HG02870 (cell line): ENCODE data around the gene ASXL3.

Experiments
- ATAC-seq: cut with Tn5 transposase; IDR thresholded peaks from one replicate; pipeline ENCODE4 v1.9.1; 2021; ENCODE audit warnings: mild to moderate bottlenecking, moderate library complexity; ENCODE audit not compliant: unreplicated experiment

The ASXL3 gene

DNA sequence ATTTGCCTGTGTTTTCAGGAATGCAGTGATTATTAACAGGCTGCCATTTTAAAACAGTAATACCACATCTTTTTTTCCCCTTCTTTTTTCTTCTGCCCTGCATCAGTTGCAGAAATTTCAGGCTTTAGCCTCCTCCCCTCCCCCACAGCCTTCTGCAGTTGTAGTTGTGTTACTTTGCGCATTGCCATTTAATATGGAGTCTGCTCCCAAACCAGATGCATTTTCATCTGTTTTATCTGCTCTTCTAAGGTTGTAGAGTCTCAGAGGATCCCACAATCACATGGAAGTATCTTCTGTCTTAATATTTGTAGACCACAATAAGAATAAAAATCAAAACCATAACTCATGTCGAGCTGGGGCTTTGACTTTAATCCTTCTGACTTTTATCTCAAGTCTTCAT lies 3.8 kb downstream of the ASXL3 start:
- no peak for ATAC-seq

DNA sequence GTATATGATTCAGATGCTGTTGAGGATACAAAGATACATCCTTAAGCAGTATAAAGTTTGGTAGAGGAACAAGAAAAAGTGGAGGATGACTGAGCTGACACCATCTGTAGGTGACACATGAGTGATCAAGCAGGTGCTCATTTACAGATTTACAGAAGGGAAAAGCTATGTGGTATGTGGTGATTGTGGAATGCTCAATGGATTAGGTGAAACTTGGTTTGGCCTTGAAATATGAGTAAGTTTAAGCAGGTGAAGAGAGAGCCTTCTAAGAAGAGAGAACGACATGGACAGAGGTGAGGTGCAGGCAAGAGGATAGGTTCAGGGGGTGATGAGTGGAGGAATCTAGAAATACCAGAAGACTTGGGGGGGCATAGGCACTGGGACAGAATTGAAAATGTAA lies 5.9 kb downstream of the ASXL3 start:
- no peak for ATAC-seq

DNA sequence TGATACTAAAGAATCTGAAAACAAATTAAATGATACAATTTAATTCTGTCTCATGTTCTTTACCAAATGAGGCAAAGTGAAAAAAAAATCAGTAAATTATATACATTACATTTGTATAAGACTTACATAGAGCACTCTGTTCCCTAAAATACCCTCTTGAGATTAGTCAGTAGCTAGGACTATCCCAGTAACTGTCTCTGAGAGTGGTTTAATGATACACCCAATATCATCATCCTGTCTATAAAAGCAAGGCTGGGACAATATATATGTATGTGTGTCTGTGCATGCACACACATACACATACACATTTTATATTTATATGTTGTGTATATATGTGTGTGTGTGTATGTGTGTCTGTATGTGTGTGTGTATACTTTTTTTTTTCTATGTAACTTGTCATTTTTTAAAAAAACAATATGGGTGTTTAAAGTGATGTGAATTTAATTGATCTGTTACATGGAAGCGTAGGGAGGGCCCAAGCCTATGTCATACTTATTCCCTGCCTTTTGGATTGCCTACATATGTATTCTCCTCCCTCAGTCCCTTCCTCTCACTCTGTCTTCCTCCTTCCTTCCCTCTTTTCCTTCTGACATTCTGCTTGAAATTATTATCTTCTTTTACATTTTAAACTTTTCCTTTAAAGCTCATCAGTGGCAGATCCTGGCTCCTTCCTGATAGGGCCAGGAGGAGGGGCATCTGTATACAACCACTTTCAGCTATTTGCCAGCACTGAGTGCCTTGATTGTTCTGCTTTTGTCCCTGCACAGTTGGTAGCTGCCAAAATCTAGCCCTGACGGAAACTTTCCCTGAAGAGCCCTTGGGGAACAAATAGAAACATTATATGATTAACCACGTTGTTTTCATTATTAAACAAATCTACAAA lies 6.8 kb downstream of the ASXL3 start:
- ATAC-seq, result no peak

DNA sequence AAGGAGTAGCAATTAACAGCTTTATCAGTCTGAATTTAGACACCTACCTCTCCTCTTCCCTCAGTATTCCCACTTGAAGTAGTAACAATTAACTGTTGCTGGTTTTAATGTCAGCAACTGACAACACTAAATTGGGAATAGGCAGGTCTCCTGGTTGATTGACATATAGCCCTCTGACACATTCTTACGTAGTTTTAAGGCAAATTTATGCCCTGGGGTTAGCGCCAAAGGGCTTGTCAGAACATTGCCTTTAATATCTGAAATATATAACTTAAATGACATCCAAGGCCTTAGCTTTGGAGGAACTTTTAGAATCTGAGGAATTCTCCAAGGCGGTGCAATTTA lies 7.4 kb downstream of the ASXL3 start:
- ATAC-seq, result no peak

DNA sequence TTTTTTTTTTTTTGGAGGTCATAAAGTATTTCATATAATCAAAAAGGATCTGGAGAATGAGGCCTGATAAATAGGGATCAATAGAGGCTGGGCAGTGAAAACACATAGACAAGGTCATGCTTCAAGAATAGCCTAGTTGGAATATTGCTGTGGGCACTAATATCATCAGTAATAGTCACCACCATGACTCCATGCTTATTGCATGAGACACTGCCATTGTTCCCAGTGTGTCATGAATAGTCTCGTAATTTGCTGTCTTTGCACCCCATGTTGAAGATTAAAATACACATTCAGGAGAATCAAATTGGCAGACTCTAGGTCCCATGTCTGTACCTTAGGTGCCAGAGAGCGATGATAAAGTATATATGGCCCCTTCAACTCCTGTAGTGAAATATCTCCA lies 10.3 kb downstream of the ASXL3 start:
- no peak for ATAC-seq

DNA sequence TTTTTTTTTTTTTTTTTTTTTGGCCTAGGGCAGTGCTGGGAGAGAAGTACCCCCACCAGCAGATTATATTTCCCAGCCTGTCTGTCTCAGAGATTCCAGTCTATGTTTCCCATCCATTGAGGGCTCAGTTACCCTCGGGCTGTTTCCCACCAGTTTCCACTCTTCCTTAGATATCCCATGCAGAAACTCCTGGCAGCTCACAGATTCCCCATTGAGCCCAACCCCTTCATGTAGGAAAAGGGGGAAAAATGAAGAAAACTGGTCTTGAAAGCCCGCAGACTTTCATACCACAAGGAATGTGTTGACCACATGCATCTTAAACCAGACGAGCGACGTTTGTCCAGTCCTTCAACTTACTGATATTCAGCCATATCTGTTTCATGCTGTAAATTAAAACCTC lies 15.2 kb downstream of the ASXL3 start:
- ATAC-seq, result no peak

DNA sequence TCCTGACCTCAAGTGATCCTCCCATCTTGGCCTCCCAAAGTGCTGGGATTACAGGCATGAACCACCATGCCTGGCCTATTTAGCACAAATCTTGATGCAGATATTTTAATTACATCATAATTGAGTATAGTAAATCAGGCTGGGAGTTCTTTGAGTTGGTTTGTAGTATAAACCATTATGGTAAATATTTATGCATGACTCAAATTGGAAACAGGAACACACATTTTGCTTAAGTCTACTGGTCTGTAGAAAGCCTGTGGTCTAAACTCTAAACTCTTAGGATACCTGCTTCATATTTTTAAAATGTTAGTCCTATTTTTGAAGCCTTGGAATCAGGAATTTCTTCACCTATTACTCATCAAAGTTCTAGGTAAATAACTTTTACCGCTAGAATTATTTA lies 16.8 kb downstream of the ASXL3 start:
- no peak for ATAC-seq

DNA sequence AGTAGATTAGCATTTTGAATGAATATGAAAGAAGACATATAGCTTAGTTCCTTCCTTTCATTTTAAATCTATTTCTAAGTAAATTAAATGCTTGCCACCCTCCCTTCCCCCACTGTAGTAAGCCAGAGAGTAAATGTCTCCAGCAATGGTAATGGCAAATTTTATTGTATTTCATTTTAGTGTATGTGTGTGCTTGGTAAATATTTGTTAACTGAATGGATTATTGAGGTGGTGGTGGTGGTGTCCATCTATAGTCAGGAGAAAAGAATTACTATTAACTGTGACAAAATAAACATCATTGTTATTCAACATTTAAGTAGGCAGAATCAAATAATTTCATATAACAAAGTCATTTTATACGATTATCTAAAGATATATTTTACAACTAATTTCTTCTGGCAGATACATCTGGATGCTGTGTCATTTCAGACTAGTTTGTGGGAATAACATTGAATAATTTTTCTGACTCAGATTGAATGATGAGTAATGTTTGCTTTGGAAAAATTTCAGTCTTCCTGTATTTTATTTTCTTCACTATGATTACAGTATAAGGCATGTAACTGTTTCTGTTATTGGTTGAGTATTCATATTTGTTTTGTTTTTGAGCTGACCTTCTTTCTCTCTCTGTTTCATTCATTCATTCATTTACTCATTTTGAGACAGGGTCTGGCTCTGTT lies 18.3 kb downstream of the ASXL3 start:
- no peak for ATAC-seq

DNA sequence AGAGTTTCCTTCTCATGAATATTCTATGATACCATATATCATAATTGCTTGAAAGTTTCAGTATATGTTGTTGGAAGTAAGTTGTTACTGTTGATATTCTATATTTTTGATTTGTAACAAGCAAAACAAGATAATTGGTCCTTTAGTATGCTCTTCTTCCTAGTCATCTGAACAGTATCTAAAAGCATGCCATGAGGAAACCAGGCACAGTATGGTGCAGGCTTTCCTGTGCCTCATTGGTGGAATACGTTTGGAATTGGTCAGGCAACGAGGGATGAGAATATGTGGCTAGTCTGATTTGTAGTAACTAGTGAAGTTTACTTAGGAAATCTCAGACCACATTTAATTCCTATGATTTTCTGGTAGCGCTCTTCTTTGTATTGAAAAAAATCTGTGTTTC lies 22.8 kb downstream of the ASXL3 start:
- no peak for ATAC-seq

DNA sequence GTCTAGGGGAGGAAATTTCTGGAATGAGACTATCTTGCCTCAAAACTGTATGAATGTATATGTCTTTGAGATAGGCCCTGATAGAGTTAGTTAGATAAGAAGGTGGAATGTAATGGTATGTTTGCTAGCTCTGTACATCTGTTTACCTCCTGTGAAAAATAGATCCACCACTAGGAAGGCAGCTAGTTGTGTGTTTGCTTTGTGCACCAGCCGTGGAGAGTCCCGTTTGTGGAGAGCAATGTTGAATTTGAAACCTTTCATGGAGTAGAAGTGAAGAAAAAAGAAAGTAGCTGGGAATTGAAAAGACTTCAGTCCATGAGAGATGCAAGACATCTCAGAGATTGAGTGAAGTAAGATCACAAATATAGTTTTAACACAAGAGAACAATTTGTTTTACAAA lies 25.4 kb downstream of the ASXL3 start:
- ATAC-seq, result no peak

DNA sequence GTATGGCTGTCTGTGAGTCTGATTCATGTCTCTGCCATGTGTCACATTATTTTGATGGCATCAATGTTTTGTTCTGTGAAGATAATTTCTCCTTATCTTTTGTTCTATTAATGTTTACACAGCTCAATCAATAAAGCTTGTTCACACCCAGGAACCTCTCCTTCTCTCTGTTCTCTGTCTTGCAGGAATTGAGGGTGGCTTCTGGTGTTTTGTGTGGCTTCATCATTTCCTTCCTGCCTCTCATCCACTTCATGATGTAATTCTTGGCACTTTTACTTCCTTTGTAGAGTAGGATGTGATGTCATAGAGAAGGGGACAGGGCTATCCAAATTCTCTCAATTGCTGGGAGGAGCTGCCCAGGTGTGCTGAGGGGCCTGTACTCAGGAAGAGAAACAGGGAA lies 27.2 kb downstream of the ASXL3 start:
- ATAC-seq, result no peak

DNA sequence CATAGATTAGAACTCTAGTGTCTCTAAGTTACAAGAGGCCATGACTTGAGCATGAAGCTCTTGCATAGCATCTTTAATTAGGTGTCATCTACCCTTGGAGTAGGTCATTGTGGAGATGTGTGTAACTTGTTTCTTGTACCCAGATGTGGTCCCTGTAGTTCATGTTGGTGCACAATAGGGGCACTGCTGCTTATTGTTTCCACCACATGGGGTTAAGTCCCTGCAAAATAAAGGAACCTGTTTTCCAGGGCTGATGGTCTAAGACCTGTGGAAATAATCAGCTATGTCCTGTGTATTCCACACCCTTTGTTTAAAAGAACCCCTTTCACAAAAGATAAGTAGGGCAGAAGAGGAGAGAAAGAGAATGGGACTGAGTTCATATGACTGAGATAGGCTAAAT lies 28.6 kb downstream of the ASXL3 start:
- no peak for ATAC-seq

DNA sequence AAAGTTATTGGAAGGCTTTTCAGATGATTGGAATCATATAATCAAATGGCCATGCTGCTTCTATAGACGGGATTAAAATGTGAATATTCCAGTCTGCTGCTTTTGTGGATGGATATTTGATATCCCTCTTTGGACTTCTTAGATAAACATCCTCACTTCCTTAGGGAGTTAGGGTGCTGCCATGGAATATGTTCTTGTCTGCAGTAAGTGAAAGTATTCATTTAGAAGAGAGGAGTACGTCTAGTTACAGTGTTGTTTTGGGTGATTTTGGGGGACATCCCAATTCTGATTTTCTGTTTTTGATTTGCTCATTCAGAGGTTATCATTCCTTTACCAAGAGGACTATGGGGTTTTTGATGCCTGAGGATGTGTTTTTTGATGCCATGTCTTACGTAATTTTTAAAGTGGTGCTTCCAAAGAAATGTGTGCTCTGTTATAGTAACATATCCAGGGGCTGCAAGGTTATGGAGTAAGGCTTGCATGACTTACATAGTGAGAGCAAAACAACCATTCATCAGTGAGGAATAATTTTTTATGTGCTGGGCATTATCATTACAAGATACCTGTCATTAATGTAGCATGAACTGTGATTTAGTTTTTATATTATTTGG lies 33.6 kb downstream of the ASXL3 start:
- ATAC-seq, result no peak

DNA sequence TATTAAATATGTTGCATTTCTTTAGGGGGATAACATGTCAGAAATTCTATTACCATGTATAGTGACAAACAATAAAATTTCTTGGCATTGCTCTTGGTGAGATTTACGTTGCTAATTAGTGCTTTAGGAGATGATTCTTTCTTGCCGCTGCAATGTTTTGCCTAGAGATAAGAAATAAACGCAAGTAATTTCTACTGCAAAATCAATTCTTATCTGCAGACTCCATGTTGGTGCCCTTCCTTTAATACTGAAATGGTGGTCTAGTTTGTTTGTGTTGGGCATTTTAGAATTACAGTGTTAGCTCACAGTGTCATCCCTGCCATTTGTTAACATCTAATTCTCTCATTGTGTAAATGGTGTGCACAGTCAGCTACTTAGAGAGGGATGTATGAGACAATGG lies 34.6 kb downstream of the ASXL3 start:
- no peak for ATAC-seq

DNA sequence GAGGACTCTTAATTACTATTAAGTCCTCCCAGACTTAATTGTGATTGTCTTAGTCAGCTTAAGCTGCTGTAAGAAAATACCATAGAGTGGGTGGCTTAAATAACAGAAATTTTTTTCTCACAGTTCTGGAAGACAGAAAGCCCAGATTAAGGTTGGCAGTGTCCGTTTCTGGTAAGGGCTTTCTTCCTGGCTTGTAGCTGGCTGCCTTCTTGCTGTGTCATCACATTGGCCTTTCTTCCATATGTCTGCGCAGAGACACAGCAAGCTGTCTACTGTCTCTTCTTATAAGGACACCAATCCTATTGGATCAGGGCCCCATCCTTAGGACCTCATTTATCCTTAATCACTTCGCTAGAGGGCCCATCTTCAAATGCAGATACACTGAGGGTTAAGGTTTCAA lies 38.5 kb downstream of the ASXL3 start:
- ATAC-seq, result no peak

DNA sequence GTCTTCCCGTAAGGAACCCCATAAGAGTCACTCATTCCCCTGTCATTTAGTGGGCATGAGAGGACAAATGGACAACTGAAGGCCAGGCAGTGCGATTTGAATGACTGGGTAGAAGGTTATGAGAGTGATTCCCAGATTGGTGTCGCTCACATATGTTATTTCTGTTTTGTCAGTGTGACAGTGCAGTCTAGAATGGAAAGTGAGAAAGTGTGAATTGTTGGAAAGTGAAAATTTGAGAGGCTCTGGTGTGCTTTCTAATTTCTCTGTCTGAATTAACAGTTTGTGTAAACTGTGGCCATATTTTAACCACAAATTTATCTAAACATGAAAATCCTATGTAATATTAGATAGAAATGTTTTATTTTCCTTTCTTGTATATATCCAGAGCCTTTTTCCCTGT lies 49.1 kb downstream of the ASXL3 start:
- no peak for ATAC-seq

DNA sequence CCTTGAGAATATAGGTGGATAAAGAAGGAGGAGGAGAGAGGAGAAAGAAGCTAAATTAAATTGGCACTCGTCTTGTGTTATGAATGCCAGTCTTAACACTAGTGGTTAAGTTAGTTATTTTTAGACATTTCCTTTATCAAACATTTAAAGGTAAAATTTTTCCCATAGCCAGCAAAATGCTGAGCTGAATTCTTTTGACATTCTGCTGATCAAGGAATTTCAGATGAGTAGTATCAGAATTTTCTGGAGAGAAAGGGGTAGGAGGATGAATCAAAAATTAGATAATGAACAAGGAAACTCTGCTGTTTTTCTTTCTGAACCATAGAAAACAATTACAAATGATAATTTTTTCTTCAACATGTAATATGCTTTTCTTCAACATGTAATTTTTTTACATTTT lies 52.5 kb downstream of the ASXL3 start:
- ATAC-seq, result no peak

DNA sequence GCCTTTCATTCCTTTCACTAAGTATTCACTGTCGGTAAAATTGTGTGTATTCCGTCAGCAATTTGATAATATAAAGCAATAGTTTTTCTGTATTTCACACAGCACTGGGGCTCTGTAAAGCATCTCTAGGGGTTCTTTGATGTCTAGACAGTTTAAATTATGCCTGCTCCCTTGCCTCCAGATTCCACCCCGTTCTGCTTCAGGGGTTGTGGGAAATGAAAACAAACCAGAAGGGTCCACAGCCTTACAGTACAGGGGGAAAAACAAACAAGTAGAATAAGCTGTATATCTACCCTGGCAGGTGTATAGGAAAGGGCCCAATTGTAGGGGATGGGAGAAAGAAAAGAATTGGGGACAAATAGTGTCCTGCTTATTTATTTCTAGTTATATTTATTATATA lies 63.1 kb downstream of the ASXL3 start:
- ATAC-seq, result no peak

DNA sequence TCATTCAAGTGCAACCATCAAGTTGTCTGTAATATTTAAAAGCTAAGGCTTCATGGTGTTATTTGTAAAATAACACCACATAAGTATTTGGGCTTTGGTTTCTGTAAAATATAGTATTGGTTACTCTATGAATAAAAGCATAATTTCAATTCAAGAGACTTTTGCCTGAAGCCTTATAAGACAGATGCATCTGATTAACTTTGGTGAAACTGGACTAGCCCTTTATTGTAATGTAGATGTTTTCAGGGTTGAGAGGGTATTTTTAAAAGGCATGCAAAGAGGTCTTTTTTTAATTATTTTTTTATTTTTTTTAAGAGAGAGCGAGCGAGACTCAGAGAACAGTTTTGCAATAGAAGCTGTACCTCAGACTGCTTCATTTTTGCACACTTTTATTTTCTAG lies 66.5 kb downstream of the ASXL3 start:
- ATAC-seq, result no peak

DNA sequence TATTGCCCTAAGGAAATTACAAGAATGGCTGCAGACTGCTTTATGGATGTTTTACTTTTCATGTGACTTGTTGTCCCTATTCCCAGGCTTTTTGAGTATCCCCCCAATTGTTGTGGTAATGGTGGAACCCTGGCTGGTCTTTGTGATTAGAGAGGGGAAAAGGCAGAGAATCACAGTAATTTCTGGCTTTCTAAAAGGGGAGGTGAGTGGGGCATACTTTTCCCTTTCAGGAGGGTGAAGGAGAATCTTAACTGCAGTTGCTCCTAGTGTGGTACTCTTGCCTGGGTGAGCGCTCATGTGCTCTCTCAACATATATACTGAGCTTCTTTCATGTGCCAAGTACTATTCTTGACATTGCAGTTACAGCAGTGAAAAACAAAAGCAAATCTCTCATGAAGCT lies 69.3 kb downstream of the ASXL3 start:
- ATAC-seq, result no peak

DNA sequence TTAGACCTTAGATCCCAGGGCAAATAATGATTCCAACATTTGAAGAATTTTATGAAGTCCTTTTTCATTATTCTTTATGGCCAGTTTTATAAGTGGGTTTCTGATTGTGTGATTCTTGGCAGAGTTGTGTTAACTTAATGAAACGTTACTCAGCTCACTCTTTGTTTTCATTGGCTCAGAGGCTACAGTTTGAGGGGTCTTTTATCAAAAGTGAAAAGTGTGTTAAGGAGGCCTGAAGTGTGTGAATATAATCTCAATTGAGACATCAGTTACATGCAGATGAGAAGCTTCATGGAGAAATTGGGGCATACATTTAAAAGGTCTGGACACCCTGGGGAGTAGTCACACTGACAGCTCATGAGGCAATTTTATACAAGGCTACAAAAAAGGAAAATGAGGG lies 74.6 kb downstream of the ASXL3 start:
- no peak for ATAC-seq

DNA sequence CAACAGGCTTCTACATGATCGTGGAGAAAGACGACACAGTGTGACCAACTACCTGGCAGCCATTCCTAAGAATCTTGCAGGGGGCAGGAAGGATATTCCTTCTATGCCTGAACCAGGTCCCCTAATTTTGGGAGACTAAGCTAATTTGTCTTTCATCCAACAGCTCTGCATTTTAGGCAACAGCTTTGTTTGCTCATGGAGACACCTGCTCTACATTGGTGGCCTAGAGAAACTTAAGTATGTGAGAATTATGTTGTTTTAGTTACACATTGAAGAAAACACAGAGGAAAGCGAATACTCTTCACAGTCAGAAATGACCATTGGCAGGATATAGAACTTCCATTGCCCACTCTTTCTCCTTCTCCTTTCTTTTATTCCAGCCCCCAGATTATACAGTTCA lies 75.2 kb downstream of the ASXL3 start:
- ATAC-seq, result no peak
